AG09309 (cell line): Measurements from ENCODE around the gene NKAIN2.

Experiments used
- DNase-seq: peaks from one replicate; pipeline ENCODE4 v3.0.0-alpha.2; 2010; ENCODE audit warnings: low read depth
- H3K4me3 ChIP-seq: 2 replicates; pipeline ENCODE4 v1.5.1; 2011; ENCODE audit warnings: mild to moderate bottlenecking, low read depth, low read length, moderate library complexity; ENCODE audit not compliant: control insufficient read depth
- TF ChIP-seq, protein P1 (sequence below): IDR thresholded peaks from 2 replicates; pipeline ENCODE4 v1.5.1; 2011; ENCODE audit warnings: mild to moderate bottlenecking, low read depth, low read length, inconsistent platforms; ENCODE audit not compliant: insufficient read depth, control insufficient read depth; ENCODE audit errors: missing control alignments

The NKAIN2 gene

DNA sequence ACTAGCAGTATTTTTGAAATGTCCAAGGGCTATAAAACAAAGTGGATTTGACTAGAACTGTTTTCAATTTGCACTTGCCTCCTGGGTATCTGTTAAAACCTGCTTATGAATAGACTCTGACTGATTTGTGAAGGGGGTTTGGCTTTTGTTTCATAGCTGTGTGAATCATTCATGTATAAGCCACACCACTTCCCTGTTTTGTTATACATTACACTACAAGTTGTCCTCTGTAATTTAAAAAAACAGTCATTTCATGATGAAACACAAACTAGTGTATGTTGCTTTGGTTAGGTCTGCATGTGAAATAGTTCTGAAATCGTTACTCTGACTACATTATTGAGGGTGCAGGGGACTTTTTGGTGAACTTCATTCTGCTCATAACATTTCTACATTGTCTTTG lies 121.7 kb downstream of the NKAIN2 start:
- no peak overlapping the region for H3K4me3 ChIP-seq
- no peak for DNase-seq
- TF ChIP-seq, protein P1, sequence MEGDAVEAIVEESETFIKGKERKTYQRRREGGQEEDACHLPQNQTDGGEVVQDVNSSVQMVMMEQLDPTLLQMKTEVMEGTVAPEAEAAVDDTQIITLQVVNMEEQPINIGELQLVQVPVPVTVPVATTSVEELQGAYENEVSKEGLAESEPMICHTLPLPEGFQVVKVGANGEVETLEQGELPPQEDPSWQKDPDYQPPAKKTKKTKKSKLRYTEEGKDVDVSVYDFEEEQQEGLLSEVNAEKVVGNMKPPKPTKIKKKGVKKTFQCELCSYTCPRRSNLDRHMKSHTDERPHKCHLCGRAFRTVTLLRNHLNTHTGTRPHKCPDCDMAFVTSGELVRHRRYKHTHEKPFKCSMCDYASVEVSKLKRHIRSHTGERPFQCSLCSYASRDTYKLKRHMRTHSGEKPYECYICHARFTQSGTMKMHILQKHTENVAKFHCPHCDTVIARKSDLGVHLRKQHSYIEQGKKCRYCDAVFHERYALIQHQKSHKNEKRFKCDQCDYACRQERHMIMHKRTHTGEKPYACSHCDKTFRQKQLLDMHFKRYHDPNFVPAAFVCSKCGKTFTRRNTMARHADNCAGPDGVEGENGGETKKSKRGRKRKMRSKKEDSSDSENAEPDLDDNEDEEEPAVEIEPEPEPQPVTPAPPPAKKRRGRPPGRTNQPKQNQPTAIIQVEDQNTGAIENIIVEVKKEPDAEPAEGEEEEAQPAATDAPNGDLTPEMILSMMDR: no peak

DNA sequence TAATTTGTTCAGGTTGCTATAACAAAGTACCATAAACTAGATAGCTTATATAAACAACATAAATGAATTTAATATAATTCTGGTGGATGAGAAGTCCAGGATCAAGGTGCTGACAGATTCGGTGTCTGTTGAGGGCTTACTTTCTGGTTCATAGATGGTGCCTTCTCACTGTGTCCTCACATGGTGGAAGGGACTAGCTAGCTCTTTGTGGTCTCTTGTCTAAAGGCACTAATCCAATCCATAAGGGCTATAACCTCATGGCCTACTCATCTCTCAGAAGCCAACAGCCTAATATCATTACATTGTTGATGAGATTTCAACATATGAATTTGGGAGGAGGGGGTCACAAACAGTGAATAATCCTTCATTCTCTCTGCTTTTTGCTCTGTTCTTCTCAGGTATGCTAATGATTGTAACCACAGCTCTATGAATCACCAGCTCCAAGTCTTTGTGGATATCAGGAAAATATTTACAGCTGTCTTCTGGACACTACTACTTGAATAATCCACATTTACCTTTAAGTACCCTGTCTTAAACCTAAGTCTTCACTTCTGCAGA lies 122.3 kb downstream of the NKAIN2 start:
- no peak for DNase-seq
- H3K4me3 ChIP-seq: no peak overlapping the region
- TF ChIP-seq, protein P1: no peak

DNA sequence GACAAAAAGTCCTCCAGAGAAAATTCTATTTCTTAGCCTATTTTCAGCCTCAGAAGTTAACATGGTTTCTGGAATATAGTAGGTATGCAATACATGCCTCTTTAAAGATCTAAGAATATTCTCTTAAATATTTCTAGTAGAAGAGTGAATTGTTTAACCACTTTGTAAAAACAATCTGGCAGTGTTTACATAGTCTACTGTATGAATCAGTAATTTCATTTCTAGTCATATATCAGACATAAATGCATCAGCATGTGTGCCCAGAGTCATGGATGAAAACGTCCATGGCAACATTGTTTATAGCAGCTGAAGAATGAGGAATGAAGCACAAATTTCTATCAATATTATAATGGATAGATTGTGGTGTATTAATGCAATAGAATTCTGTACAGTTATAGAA lies 124.9 kb downstream of the NKAIN2 start:
- TF ChIP-seq, protein P1: no peak
- no peak overlapping the region for H3K4me3 ChIP-seq
- DNase-seq: no peak

DNA sequence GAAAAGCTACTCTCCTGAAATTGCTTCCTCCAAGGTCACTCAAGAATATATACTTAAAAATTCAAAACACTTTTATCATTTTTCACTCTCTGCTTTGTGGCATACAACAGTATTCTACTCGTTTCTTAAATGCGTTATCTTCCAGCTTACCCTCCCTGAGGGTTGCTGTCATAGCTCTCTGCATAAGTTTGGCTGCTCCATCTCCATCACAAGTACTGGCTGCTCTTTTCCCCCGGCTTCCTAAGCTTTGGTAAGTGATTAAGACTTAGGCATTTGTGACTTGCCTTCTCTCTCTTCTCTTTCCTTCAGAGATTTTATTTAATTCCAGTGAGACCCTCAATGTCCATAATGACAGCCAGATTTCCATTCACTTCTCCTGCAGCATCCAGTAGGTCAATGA lies 128.3 kb downstream of the NKAIN2 start:
- no peak for DNase-seq
- TF ChIP-seq, protein P1: no peak
- no peak overlapping the region for H3K4me3 ChIP-seq

- H3K4me3 ChIP-seq: no peak overlapping the region
- TF ChIP-seq, protein P1: no peak
- DNase-seq: no peak
Measured at GRCh38 chr6:123940551-123940950, 136.9 kb downstream of the NKAIN2 start.

DNA sequence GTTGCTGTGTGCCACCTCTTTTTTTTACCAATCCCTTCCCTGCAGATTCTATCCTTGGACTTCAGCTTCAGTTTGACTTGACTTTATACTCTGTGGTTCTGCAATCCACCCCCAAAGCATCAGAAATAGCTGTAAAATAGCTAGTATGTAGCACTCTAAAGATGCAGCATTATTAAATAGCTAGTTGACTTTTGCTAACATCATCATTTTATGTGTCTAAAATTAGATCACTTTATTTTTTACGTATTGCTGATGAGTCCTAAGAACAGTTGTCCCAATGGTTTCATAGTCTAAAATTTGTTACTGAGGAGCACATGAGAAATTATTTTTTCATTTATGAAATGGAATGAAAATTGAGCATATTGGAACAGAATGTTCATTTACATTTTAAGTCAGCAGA lies 138.2 kb downstream of the NKAIN2 start:
- H3K4me3 ChIP-seq: no peak overlapping the region
- no peak for DNase-seq
- TF ChIP-seq, protein P1: no peak

DNA sequence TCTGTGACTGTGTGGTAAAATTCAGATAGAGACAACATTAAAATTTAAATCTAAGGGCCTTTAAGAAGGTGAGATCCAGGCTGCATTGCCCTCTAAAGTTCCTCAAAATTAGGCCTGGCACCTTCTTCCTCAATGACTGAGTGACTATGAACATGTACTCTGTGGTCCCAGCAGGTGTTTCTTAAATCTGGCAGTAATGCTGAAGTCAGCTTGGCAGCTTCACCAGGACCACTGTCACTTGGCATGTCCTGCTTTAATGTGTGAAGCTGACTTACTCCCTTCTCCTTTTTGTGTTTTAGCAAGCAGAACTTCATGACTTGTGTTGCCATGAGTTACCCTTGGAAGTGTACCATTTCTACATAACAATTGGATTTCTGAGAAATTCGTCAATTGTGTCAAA lies 141.7 kb downstream of the NKAIN2 start:
- H3K4me3 ChIP-seq: no peak overlapping the region
- no peak for DNase-seq
- TF ChIP-seq, protein P1: no peak
